Activated effector memory CD4-positive, alpha-beta T cell treated with Interleukin-2 at 50 U/mL for 16 hours (primary cell): Measurements from ENCODE around the gene C10orf95.
"Not testable (repeated sequence)": the region's sequence is repeated elsewhere in the genome, so short reads cannot be mapped to it uniquely, and the experiment has no call there.

Source experiments
- DNase-seq: peaks from one replicate; pipeline ENCODE4 v3.0.0-alpha.2; 2020

The C10orf95 gene

GRCh38 chr10:102451105-102451969, at the start of gene C10orf95:
TSS of gene C10orf95 (minus strand) at chr10:102451543. CDS start at chr10:102451093, 450 bp downstream.
- no peak for DNase-seq

- DNase-seq, result not testable (repeated sequence)
These were observed 49.3 kb upstream of the C10orf95 start for GRCh38 chr10:102500686-102501085.

- no peak for DNase-seq
These were observed 48.0 kb upstream of the C10orf95 start for GRCh38 chr10:102499356-102499755.

GRCh38 chr10:102497545-102497944, 46.2 kb upstream of the C10orf95 start:
- no peak for DNase-seq

- DNase-seq, result no peak
These were observed 42.4 kb upstream of the C10orf95 start for GRCh38 chr10:102493771-102494170.

- no peak for DNase-seq
These were observed 41.6 kb upstream of the C10orf95 start for GRCh38 chr10:102492983-102493382.

GRCh38 chr10:102492344-102492939, 41.1 kb upstream of the C10orf95 start:
- DNase-seq, result no peak

GRCh38 chr10:102491136-102491535, 39.8 kb upstream of the C10orf95 start:
- DNase-seq, result no peak

GRCh38 chr10:102485093-102485784, 33.9 kb upstream of the C10orf95 start:
- no peak for DNase-seq

GRCh38 chr10:102484021-102484420, 32.7 kb upstream of the C10orf95 start:
- DNase-seq, result no peak

GRCh38 chr10:102480396-102480795, 29.1 kb upstream of the C10orf95 start:
- DNase-seq, result no peak

GRCh38 chr10:102479651-102480050, 28.3 kb upstream of the C10orf95 start:
- no peak for DNase-seq

- DNase-seq, result no peak
These were observed 25.3 kb upstream of the C10orf95 start for GRCh38 chr10:102476466-102477141.

GRCh38 chr10:102475451-102476040, 24.2 kb upstream of the C10orf95 start:
- DNase-seq, result no peak

- DNase-seq, result peak; percentile 14
These were observed 22.3 kb upstream of the C10orf95 start for GRCh38 chr10:102473445-102474331.

GRCh38 chr10:102470579-102471546, 19.5 kb upstream of the C10orf95 start:
- DNase-seq, result no peak

- no peak for DNase-seq
These were observed 17.3 kb upstream of the C10orf95 start for GRCh38 chr10:102468683-102469082.

- no peak for DNase-seq
These were observed 16.7 kb upstream of the C10orf95 start for GRCh38 chr10:102467971-102468438.

GRCh38 chr10:102467318-102467717, 16.0 kb upstream of the C10orf95 start:
- DNase-seq, result no peak

GRCh38 chr10:102465466-102465865, 14.1 kb upstream of the C10orf95 start:
- no peak for DNase-seq
